Activated CD4-positive, alpha-beta T cell treated with anti-CD3 and anti-CD28 coated beads, Interleukin-2, Interleukin-4, amounts not matched to agents 100 ng/mL and 50 ng/mL, durations not matched to agents 16 hours and 8 hours (primary cell): ENCODE measurements around the gene ADARB1.

ENCODE experiments used
- DNase-seq: peaks from one replicate; pipeline ENCODE4 v3.0.0-alpha.2; 2020; ENCODE audit warnings: low spot score

Gene ADARB1

DNA sequence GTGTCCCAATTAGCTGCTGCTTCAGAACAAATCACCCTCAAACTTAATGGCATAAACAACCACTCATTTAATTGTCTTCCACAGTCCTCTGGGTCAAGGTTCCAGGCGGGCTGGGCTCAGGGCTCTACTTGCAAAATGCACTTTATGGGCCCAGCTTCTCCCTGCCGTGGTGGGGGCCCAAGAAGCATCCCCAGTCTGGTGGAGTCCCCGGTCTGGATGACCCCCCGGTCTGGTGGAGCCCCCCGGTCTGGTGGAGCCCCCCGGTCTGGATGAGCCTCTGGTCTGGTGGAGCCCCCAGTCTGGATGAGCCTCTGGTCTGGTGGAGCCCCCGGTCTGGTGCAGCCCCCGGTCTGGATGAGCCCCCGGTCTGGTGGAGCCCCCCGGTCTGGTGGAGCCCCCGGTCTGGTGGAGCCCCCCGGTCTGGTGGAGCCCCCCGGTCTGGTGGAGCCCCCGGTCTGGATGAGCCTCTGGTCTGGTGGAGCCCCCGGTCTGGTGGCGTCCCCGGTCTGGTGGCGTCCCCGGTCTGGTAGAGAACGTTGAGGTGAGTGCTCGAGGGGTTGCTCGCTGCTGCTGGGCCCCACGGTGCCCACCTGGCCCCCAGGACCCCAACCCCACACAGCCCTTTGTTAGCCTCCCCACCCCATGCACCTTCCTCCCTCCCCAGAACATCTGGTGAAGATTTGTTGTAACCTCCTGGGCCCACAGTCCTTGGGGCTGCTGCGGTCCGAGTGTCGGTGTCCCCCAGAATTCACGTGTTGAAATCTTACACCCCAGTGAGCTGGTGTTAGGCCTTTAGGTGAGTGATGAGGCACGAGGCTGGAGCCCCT lies 179.5 kb downstream of the ADARB1 start:
- no peak for DNase-seq

DNA sequence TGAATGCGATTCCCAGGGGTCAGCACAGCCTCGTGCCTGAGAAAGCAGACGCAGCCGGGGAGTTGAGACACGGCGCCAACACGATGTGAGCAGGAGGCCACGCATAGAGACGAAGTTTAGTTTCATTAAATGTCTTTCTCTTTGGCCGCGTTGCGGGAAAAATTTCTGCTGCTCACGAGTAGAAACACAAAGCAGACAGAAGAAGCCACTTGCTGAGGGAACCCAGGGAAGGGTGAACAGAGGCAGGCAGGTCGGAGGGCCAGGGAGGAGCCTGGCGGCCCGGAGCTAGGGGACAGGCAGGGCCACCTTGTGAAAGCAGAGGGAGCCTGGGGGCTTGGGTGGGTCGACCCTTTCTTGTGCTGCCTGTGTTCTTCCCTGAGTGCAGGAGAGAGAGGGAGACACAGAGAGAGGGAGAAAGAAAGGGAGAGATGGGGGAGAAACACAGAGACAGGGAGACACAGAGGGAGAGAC lies 180.1 kb downstream of the ADARB1 start:
- DNase-seq: no peak

DNA sequence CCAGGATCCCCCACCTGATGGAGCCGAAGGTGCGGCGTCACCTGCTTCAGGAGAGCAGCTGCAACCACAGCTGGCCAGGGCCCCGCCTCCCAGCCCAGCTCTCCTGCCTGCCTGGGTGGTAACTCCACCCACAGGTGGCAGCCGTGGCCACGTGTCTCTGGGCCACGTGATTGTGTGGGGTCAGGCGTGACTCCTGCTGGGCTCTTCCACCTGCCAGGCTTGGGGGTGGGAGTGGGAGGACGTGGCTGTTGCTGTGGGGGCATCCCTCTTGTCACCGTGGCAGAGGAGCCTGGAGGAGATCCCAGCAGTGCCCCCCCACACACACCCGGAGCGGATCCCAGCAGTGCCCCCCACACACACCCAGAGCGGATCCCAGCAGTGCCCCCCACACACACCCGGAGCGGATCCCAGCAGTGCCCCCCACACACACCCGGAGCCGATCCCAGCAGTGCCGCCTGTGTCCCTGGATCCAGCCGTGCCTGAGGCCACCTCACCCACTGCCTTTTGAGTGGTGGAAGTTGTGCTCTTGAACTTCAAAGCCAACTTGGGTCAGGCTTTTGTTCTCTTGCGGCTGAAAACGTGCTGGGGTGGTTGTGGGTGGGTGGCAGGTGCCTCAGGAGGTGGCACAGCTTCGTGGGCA lies 181.1 kb downstream of the ADARB1 start:
- no peak for DNase-seq

DNA sequence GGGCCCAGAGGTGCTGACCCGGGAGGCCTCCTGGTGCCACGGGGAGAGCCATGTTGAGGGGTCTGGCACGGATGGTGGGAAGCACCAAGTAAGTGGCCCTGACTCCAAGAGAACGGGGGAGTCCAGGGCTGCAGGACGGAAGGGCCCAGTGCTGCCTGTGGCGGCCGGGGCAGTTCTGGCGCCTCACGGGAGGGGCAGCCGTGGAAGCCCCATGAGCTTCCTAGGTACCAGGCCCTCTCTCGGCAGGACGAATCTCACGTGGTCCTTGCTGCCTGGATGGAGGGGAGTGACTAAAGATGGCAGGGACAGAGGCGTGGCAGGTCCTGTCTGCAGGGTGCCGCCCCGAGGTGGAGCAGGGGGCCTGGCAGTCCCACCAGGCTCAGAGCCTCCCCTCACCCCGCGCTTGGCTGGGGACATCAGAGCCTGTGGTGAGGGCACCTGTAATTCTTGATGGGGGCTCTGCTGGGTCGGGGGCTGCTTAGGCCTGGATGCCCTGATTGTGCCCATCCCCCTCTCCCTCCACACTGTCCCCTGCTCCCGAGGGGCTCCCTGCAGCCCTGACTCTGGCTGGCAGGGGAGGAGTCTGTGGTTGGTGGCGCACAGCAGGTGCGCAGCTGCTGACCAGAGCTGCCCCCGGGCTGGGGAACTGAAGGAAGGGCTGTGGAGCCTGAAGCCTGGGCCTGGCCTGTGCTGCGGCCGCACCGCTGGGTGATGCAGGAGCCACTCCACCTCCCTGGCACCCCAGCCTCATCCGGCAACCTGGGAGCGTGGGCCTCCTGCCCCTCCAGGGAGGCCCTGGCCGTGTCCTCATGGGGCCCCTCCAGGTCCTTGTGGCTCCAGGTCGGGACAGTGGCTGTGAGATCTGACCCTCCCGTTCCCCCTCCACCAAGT lies 181.9 kb downstream of the ADARB1 start:
- no peak for DNase-seq

DNA sequence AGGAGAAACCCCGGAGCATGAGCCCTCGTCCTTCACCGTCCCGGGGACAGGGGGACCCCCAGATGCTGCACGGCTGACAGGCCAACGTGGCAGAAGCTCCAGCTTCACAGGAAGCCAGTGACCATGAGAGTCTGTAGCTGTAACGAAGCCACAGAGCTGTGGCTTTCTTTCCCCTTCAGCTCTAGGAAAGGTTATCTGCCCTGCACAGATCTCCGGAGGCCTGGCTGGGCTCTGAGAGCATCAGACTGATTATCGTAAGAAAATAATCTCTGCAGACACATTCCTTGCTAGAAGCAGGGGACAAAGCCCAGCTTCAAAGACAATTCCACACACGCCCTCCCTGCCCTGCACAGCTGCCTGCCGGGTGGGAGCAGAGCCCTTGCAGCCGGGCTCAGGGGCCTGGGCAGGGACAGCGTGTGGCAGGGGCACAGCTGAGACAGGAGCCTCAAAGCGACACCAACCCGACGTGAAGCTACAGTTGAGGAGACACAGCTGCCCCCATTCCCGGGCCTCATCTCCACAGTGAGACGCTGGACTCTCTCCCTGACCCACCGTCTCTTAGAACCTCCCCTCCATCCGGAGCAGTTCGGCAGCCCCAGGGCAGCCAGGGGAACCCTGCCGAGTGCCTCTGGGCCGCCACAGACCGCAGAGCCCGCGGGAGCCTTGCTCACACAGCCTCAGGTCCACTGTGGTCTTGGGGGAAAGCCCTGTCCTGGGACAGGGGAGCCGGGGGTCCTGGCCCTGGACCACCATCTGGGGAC lies 182.7 kb downstream of the ADARB1 start:
- DNase-seq: no peak

DNA sequence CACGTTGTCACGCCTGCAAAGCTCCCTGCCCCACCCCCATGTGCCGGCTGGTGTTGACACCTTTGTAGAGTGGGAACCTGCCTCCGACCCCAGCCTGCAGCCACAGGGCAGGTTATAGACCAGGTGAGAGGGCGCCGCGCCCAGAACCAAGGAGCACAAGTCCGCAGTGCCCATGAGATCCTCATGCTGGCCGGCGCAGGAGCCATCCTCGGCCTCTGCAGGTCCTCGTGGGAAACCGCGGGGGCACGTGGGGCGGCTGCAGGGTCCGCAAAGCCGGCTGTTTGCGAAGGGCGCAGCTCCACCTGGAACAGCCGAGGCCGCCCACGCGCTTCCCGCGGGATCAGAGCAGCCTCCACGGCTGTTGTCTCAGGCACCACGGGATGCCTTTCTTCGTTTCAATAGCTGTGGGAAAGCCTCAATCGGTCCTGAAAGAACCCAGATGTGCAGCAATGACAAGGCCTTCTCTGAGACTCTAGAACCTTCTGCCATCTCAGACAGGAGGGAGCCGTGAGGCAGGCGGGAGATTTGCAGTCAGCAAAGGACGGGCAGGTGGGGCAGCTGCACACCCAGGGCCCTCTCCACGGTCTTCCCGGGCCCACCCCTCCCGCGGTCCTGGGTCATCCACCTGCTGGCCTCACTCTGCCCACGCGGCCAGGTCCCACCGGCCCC lies 183.4 kb downstream of the ADARB1 start:
- DNase-seq: no peak

DNA sequence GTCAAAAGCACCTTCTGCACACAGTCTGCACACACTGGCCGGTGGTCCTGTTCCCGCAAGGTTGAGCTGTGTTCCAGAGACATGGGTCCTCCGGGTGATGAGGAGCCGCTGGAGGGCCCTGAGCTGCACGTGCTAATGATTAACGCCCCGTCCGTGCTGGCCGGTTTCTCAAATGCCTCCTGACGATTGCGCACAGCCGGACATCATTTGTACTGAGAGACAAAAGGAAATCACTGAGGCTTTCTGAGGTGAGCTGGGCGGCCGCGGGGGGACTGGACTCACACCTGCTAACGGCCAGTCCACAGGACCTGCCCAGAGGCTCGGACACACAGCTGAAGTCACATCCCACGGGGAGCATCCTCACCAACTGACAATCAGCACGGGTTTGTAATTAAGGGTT lies 184.1 kb downstream of the ADARB1 start:
- DNase-seq: no peak

DNA sequence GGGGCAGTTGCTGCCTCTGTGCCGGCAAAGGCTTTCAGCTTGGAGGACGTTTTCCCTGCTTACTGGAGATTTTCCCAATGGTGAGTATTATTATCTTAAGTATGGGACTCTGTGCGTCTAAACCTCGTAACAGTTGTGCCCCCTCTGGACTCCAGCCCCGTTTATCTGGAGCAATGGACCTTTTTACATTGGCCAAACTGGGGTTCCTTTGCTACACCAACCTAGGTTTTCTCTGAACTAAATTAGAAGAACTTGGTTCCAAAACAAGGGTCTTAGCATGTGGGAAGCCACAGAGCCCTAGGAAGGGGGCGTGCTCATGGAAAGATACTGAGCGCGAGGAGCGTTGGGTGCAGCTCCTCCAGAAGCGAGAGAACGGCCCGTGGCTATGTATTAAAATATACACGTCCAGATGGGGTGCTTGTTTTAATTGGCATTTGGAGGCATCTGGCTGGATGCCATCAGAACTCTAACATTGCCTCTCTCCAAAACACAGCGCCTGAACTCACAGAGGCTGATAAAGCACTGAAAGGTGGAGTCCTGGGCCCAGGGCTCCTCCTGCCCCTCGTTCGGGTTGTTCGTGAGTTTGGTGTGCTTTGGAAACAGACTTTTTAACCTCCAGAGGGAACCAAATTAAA lies 184.9 kb downstream of the ADARB1 start:
- no peak for DNase-seq

DNA sequence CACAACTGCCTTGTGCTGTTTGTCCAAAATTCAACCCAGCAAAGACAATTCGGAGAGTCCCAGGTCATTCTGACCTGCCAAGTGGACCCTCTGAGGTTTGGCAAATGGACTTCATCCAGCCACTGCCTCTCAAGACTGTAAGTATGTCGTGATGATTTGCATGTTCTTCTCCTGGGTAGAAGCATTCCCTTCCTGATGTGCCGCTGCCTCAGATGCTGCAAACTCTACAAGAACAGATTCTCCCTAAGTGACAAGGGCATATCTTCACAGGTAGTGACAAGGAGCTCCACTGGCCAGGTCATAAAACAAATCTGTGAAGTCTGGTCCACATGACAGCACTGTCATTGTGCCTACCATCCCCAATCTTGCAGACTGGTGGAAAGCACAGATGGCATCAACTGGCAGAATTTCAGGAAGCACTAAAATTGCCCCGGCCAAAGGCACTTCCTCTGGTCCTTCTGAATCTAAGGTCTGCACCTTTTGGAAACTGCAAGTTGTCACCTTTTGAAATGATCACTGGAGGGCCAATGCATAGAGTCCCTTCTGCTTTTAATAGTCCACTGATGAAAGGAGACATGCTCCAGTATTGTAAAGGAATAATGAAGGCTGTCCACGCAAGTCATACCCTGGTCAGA lies 185.9 kb downstream of the ADARB1 start:
- no peak for DNase-seq

DNA sequence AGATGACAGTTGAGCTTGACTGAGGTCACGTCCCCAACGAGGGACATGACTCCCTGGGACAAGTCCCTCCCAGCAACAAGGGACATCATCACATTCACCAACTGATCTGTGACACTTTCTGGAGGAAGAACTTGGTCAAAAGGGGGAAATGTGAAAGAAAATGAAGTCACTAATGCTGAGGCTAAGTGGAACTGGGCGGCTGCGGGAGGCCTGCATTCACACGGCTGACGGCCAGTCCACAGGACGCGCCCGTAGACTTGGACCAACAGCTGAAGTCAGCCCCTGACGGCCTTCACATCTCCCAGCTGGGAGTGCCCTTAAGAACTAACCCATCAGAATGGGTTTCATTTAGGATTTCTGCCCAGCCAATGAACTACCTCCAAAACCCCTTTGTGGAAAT lies 186.7 kb downstream of the ADARB1 start:
- DNase-seq: no peak

DNA sequence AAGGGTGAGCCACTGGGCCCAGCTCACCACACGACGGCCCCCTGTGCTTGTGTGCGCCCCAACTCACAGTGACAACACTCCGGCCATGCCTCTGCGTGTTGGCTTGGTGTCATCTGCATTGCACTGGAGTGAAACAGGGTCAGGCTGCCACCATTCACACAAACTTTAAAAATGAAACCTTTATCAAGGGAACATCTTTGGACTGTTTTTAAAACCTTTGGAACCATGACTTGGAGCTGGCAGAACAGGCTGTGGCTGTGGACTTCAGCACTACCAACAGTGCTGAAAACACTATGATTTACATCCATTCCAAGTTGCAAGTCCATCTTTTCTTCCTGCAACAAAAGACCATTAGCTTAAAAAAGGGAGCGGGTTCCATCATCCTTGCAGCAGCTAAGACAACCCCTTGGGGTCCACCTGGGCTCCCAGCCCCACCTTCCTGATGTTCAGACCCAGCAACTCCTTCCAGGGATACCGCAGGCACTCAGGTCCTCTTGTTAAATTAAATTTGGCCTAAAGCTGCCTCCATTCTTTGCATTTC lies 187.7 kb downstream of the ADARB1 start:
- DNase-seq: no peak

DNA sequence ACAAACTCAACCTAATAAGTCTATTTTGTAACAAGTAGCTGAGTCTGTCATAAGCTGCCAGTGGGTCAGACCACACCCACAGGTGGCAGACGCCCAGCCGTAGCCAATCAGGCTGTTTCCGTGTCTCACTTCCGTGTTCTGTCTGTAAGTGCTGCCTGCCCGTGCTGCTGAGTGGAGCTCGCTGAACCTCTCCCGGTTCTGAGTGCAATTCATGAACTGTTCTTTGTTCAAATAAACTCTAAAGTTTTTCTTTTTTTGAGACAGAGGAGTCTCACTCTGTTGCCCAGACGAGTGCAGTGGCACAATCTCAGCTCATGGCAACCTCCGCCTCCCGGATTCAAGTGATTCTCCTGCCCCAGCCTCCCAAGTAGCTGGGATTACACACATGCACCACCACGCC lies 188.2 kb downstream of the ADARB1 start:
- DNase-seq: no peak

DNA sequence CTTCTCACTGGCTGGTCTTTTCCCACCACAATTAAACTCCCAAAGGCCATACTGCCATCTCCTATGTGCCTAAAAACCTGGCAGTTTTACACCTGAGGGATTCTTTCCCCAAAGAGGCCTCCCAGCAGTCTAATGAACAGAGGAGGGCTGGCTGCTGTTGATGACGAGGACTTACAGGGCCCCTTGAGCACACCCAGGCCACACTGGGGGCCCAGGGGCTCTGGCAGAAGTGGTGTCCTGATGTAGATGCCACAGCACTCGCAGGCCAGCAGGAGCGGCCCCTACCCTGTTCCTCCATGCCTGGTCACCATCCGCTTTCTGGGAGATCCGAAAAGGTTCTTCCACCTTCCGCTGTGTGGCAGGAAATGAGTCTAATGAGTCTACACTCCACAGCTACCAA lies 189.2 kb downstream of the ADARB1 start:
- DNase-seq: no peak

DNA sequence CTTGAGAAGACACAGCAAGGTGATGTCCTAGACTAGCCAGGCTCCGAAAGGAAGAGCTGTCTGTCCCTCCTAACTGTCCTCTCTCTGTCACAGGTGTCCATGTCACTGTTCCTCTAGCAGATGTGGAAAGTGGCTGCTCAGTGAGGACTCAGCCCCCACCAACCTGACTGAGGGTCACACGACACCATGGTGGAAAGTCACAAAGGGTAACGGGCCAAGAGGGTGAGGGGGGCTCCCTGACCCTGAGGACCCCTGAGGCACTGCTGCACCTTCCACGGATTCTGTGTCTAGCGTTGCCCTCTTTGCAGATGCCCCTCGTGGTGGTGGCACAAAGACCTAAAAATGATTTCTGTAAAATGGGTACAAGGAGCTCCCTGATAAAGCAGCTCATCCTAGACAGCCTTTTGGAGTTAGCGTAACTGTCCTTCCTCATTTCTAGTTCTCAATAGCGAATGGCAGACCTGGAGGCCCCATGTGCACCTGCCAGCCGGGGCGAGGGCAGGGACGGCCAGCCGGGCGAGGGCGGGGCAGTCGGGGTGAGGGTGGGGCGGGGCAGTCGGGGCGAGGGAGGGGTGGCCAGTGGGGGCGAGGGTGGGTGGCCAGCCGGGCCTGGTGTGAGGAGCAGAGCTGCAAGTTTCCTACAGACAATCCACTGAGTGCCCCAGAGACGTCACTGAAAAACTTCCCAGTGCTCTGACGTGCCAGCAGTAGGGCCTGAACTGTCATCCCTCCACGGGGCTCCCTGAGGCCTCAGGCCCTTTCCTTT lies 189.9 kb downstream of the ADARB1 start:
- no peak for DNase-seq

DNA sequence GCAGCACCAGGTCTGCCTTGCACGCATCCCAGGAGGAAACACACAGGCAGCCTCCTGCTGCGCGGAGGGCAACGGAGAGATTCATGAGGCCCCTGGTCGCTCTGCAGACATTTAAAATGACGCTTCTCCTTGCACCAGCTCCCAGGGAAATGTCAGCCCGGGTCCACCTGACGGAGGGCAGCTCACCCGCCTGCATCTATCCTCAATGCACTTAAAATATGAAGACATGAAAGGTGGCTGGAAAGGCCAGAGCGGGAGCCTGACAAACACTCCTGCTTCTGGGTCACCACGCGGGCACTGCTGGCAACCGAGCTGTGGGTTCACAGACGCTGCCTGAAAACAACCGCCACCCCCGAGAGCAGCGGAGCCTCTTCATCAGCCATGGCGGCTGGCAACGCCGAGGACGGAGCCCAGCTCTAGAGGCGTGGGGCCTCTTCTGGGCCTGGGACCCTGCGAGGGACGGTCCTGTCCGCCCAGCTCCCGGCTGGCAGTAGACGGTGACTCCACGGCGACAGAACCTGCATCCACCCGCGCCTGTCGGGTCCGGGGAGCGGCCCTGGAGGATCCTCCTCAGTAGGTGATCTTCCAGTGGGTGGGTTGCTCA lies 190.6 kb downstream of the ADARB1 start:
- no peak for DNase-seq

DNA sequence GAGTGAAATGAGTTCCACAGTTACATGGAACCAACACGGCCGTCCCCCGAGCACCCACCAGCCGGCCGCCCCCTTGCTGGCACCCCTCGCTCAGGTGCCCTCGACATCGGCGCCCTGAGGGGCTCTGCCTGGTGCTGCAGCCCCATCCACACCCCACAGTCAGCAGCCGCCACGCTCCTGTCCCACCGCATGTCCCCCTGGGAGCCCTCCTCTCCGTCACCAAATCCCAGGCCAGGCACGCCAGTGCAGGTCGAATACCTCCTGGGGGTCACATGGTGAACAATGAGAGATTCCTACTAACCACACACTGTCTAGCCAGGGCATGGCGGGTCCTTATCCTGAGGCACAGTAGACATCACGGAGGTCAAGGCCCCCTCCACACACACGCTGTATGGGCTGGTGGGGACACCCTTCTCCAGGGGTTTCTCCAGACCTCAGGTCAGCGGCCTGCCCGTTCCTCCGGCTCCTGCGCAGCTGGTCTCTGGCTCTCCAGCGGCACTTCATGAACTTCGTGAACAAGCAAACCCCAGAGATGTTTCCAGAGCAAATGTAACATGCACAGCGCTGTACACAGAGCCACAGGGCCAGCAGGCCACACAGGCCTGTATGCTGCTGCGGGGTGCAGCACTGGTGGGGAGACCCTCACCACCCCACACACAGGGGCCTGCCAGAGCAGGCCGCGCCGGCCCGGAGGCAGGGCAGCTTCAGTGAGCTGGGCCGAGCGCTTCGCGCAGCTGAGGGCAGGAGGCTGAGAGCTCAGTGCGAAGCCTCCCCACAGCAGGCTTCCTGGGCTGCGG lies 191.5 kb downstream of the ADARB1 start:
- DNase-seq: no peak

DNA sequence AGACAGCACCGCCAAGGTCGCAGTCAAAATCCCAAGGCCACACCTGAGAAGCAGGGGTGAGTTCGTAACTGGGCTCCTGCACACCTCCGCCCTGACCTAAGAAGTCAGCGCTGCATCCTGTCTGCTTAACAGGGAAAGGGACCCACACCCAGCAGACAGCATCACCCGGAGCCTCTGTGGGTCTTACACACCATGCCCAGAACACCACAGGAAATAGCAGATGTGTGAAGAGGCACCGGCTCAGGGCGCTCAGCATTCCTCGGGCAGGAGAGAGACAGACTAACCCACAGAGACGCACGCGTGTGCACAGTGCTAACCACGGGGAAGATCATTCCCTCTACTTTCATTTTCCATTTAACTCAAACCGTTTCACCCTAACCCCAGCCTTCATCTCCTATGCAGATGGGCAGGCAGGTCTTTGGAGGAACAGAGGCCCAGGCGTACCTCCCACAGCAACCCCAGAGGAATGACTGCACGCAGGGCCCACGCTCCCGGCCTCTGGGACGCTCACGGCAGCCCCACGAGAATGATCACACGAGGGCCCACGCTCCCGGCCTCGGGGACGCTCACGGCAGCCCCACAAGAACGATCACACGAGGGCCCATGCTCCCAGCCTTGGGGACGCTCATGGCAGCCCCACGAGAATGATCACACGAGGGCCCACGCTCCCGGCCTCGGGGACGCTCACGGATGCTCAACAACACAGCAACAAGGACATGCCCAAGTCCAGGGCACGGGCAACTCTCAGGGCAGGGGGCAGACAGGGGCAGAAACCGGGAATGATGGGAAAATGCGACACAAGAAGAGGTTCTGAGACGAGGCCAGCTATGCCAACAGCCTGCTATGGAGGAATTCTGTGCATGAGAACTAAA lies 192.4 kb downstream of the ADARB1 start:
- peak; percentile 71 for DNase-seq
